Caco-2 (cell line): ENCODE data around the gene GPS2. TPM values are rescaled to one million over a fixed set of nuclear protein-coding genes. Genes with fewer than 3 reads are reported as not detected.

ENCODE experiments used
- BruUV-seq: library from RNA; stranded (reverse); fragments of 400-500 nt; replicated peaks from 2 replicates; lab custom pipeline; 2021; lab: Mats Ljungman, UMichigan
- CTCF ChIA-PET: fragments of 300-600 bp; sonication (Branson Sonifier 250); formaldehyde crosslinking; loops from one replicate; lab custom pipeline; 2022; ENCODE audit warnings: antibody characterized with exemption; lab: Charles Lee
- POLR2A ChIA-PET: fragments of 300-600 bp; sonication (Branson Sonifier 250); formaldehyde crosslinking; loops from one replicate; lab custom pipeline; 2022; ENCODE audit warnings: antibody characterized with exemption; lab: Charles Lee
- DNase-seq, 2 experiments: peaks; one replicate each; pipeline versions ENCODE4 v3.0.0 to v3.0.0-alpha.2; 2020 to 2022
- H3K27me3 ChIP-seq: replicated peaks from 2 replicates; pipeline ENCODE4 v1.6.0; 2011; ENCODE audit warnings: low read length; ENCODE audit not compliant: control insufficient read depth, insufficient read depth
- H3K36me3 ChIP-seq: 2 replicates; pipeline ENCODE4 v1.5.1; 2011; ENCODE audit warnings: low read length; ENCODE audit not compliant: control insufficient read depth, insufficient read depth
- H3K4me1 ChIP-seq: fragments of 250-450 bp; sonication (Bioruptor Pico); 2 replicates; pipeline ENCODE4 v1.5.1; 2020; ENCODE audit warnings: mild to moderate bottlenecking
- H3K4me3 ChIP-seq: 2 replicates; pipeline ENCODE4 v1.5.1; 2011; ENCODE audit warnings: low read depth, mild to moderate bottlenecking, control low read depth, low read length
- H3K9me3 ChIP-seq: fragments of 250-450 bp; sonication (Bioruptor Pico); 2 replicates; pipeline ENCODE4 v1.5.1; 2020; ENCODE audit warnings: mild to moderate bottlenecking, moderate library complexity
- H3K27ac Mint-ChIP-seq: one replicate; pipeline ENCODE4 v1.8.0; 2022; ENCODE audit warnings: mixed read lengths; ENCODE audit not compliant: unreplicated experiment
- H3K27me3 Mint-ChIP-seq: one replicate; pipeline ENCODE4 v1.8.0; 2022; ENCODE audit warnings: mixed read lengths; ENCODE audit not compliant: insufficient read depth, unreplicated experiment
- H3K36me3 Mint-ChIP-seq: one replicate; pipeline ENCODE4 v1.8.0; 2022; ENCODE audit warnings: mild to moderate bottlenecking, mixed read lengths; ENCODE audit not compliant: insufficient read depth, unreplicated experiment
- H3K4me1 Mint-ChIP-seq: one replicate; pipeline ENCODE4 v1.8.0; 2022; ENCODE audit warnings: low read depth, mixed read lengths; ENCODE audit not compliant: unreplicated experiment
- H3K4me3 Mint-ChIP-seq: one replicate; pipeline ENCODE4 v1.8.0; 2022; ENCODE audit warnings: mild to moderate bottlenecking, moderate library complexity, mixed read lengths; ENCODE audit not compliant: unreplicated experiment
- H3K9me3 Mint-ChIP-seq: one replicate; pipeline ENCODE4 v1.8.0; 2022; ENCODE audit warnings: mixed read lengths; ENCODE audit not compliant: unreplicated experiment
- CTCF ChIP-seq, 2 experiments: fragments of 200-600 bp in 1 of 2; IDR thresholded peaks; 1 replicate in 1 of 2; 2 replicates in 1 of 2; pipeline versions ENCODE4 v1.5.1 to v1.8.0; 2011 to 2022; ENCODE audit warnings: antibody characterized with exemption in 1 of 2, control low read depth in 1 of 2, inconsistent platforms in 1 of 2, low read depth in 1 of 2, low read length in 1 of 2, mild to moderate bottlenecking in 1 of 2, moderate library complexity in 1 of 2; ENCODE audit not compliant: insufficient read depth in 1 of 2, severe bottlenecking in 1 of 2, unreplicated experiment in 1 of 2
- intact Hi-C: fragments of 100-400 bp; cut with micrococcal nuclease; formaldehyde crosslinking; loops from one replicate; pipeline ENCODE4 v1.10.0; 2022; ENCODE audit not compliant: unreplicated experiment
- total RNA-seq: library from RNA; stranded (reverse); gene quantifications from 2 replicates; pipeline ENCODE4 v1.2.3, GENCODE V29; 2022

Gene GPS2
- total RNA-seq, 1 experiment from 2014 or later = 39.2 TPM

- no peak for DNase-seq
- H3K27me3 ChIP-seq = no peaks in the 10 kb centered on the region
- H3K4me3 ChIP-seq = no peak overlapping the region
- POLR2A ChIA-PET = no interaction called here
- no peak overlapping the region for H3K4me3 Mint-ChIP-seq
- CTCF ChIA-PET = interaction anchor here (0.6 kb wide), 1 partner anchor 49 kb away, joined by 5 read pairs; no protein-coding TSS in a partner anchor
- peaks cover 11% of the 10 kb centered on the region for H3K36me3 Mint-ChIP-seq
- no peaks in the 10 kb centered on the region for H3K27me3 Mint-ChIP-seq
- no peaks in the 10 kb centered on the region for H3K36me3 ChIP-seq
- no peaks in the 10 kb centered on the region for H3K9me3 Mint-ChIP-seq
- peaks cover 6% of the 10 kb centered on the region for H3K4me1 Mint-ChIP-seq
- no peak overlapping the region for H3K27ac Mint-ChIP-seq
- no TSS peak for BruUV-seq
- peaks cover 3% of the 10 kb centered on the region; the same call in 1 of the 2 replicates for H3K4me1 ChIP-seq
- intact Hi-C loops = no loop called here
- no peaks in the 10 kb centered on the region for H3K9me3 ChIP-seq
- TF ChIP-seq CTCF (IDR thresholded peaks at IDR 0.05; ENCODE audit: insufficient read depth in 1 of 2, low read depth in 1 of 2, low read length in 1 of 2, severe bottlenecking in 1 of 2, unreplicated experiment in 1 of 2) = no peak
Measured at GRCh38 chr17:7346761-7347614, 31.8 kb upstream of the GPS2 start.

- Histone ChIP-seq H3K4me3 (no peak overlapping the region), H3K4me1 (no peaks in the 10 kb centered on the region), H3K27me3 (no peaks in the 10 kb centered on the region), H3K36me3 (no peaks in the 10 kb centered on the region), H3K9me3 (no peaks in the 10 kb centered on the region)
- Mint-ChIP-seq H3K27me3 (peaks cover 3% of the 10 kb centered on the region), H3K9me3 (no peaks in the 10 kb centered on the region), H3K4me1 (peaks cover 6% of the 10 kb centered on the region), H3K36me3 (peaks cover 16% of the 10 kb centered on the region), H3K27ac (no peak overlapping the region), H3K4me3 (no peak overlapping the region)
- DNase-seq = no peak
- no TSS peak for BruUV-seq
- TF ChIP-seq CTCF (IDR thresholded peaks at IDR 0.05; ENCODE audit: insufficient read depth in 1 of 2, low read depth in 1 of 2, low read length in 1 of 2, severe bottlenecking in 1 of 2, unreplicated experiment in 1 of 2) = no peak
- ChIA-PET CTCF (interaction anchor here (1.2 to 1.9 kb wide), 3 partner anchors 14 to 297 kb away, joined by 4 to 5 read pairs (median 4); partner anchors contain the start of genes NEURL4 and SLC2A4), POLR2A (no interaction called here)
- intact Hi-C loops = no loop called here
Measured at GRCh38 chr17:7343250-7343649, 28.1 kb upstream of the GPS2 start.

GRCh38 chr17:7341842-7342241, 26.7 kb upstream of the GPS2 start:
- DNase-seq = no peak
- no peaks in the 10 kb centered on the region for H3K9me3 Mint-ChIP-seq
- peaks cover 3% of the 10 kb centered on the region for H3K27me3 Mint-ChIP-seq
- Histone ChIP-seq H3K4me1 (no peaks in the 10 kb centered on the region), H3K36me3 (no peaks in the 10 kb centered on the region), H3K9me3 (no peaks in the 10 kb centered on the region), H3K4me3 (no peak overlapping the region), H3K27me3 (no peaks in the 10 kb centered on the region)
- intact Hi-C loops = no loop called here
- ChIA-PET POLR2A (no interaction called here), CTCF (no interaction called here)
- peaks cover 15% of the 10 kb centered on the region for H3K36me3 Mint-ChIP-seq
- no TSS peak for BruUV-seq
- no peak overlapping the region for H3K27ac Mint-ChIP-seq
- H3K4me3 Mint-ChIP-seq = no peak overlapping the region
- peaks cover 6% of the 10 kb centered on the region for H3K4me1 Mint-ChIP-seq
- no peak for TF ChIP-seq CTCF (IDR thresholded peaks at IDR 0.05; ENCODE audit: insufficient read depth in 1 of 2, low read depth in 1 of 2, low read length in 1 of 2, severe bottlenecking in 1 of 2, unreplicated experiment in 1 of 2)
